KMS-11 (cell line): Measurements from ENCODE around the gene COA7.
"Not testable (repeated sequence)": the region's sequence is repeated elsewhere in the genome, so short reads cannot be mapped to it uniquely, and the experiment has no call there.

ENCODE experiments used
- H2AFZ ChIP-seq: fragments of 200-600 bp; sonication (generic); 2 replicates; pipeline ENCODE4 v1.6.1; 2016; ENCODE audit warnings: antibody characterized with exemption, mixed run types, low read depth
- H3K27ac ChIP-seq: fragments of 200-600 bp; sonication (generic); 2 replicates; pipeline ENCODE4 v1.6.1; 2016; ENCODE audit warnings: mild to moderate bottlenecking, mixed run types
- H3K27me3 ChIP-seq: fragments of 200-600 bp; sonication (generic); 2 replicates; pipeline ENCODE4 v1.6.1; 2017; ENCODE audit warnings: mild to moderate bottlenecking, low read depth, mixed run types, moderate library complexity; ENCODE audit not compliant: insufficient read depth
- H3K36me3 ChIP-seq: fragments of 200-600 bp; sonication (generic); 2 replicates; pipeline ENCODE4 v1.6.1; 2017; ENCODE audit warnings: mild to moderate bottlenecking, mixed run types; ENCODE audit not compliant: insufficient read depth
- H3K4me1 ChIP-seq: fragments of 200-600 bp; sonication (generic); 2 replicates; pipeline ENCODE4 v1.6.1; 2016; ENCODE audit warnings: mild to moderate bottlenecking, low read depth, mixed run types; ENCODE audit not compliant: poor library complexity, severe bottlenecking
- H3K4me2 ChIP-seq: fragments of 200-600 bp; sonication (generic); 2 replicates; pipeline ENCODE4 v1.7.0; 2016; ENCODE audit warnings: mild to moderate bottlenecking, mixed run types
- H3K4me3 ChIP-seq: fragments of 200-600 bp; sonication (generic); IDR thresholded peaks from 2 replicates; pipeline ENCODE4 v1.6.1; 2017; ENCODE audit warnings: low read depth, low read length, mixed read lengths; ENCODE audit not compliant: insufficient read depth
- H3K79me2 ChIP-seq: fragments of 200-600 bp; sonication (generic); 2 replicates; pipeline ENCODE4 v1.6.1; 2016; ENCODE audit warnings: low read depth, mixed run types; ENCODE audit not compliant: insufficient read depth
- H3K9ac ChIP-seq: fragments of 200-600 bp; sonication (generic); 2 replicates; pipeline ENCODE4 v1.6.1; 2016; ENCODE audit warnings: mild to moderate bottlenecking, mixed run types
- H4K20me1 ChIP-seq: fragments of 200-600 bp; sonication (generic); 2 replicates; pipeline ENCODE4 v1.6.1; 2016; ENCODE audit warnings: mild to moderate bottlenecking, mixed run types; ENCODE audit not compliant: insufficient read depth
- TF ChIP-seq, protein P1 (sequence below): fragments of 200-600 bp; sonication (generic); conservative IDR thresholded peaks from 2 replicates; pipeline ENCODE4 v1.6.1; 2017; ENCODE audit warnings: low read depth, mild to moderate bottlenecking, antibody characterized with exemption, low read length, moderate library complexity, mixed read lengths

COA7 gene

DNA sequence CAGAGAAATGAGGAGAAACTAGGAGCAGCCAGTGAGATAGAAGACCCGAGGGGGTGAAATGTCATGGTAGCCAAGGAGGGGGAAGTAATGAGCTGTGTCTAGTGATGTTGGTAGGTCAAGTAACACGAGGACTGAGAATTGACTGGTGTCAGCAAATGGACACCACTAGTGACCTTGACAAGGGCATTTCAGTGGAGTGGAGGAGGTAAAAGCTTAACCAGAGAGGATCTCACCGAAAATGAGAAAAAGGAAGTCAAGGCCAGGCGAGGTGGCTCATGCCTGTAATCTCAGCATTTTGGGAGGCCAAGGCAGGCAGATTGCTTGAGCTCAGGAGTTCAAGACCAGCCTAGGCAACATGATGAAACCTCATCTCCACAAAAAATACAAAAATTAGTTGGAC is 25.1 kb upstream of the COA7 start:
- H3K4me3 ChIP-seq, result no peak overlapping the region

DNA sequence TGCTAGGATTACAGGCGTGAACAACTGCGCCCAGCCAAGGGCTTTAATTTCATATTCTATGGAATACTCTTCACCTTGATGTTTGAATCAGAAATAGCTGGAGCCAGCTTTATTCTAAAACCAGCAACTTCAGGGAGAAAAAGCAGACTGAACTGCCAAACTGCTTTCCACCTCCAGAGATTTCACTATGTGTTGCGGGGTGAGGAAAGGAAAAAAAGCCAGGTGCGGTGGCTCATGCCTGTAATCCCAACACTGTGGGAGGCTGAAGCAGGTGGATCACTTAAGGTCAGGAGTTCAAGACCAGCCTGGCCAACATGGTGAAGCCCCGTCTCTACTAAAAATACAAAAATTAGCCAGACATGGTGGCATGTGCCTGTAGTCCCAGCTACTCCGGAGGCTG is 17.1 kb upstream of the COA7 start:
- not testable (repeated sequence) for H3K79me2 ChIP-seq, H3K4me1 ChIP-seq, H3K4me3 ChIP-seq, H4K20me1 ChIP-seq, H3K27me3 ChIP-seq, H3K9ac ChIP-seq, H3K27ac ChIP-seq, H3K4me2 ChIP-seq, H2AFZ ChIP-seq, H3K36me3 ChIP-seq

More for the DNA sequence above, 25.1 kb upstream of the COA7 start:
- no peak overlapping the region for H3K27ac ChIP-seq
- TF ChIP-seq, protein P1, sequence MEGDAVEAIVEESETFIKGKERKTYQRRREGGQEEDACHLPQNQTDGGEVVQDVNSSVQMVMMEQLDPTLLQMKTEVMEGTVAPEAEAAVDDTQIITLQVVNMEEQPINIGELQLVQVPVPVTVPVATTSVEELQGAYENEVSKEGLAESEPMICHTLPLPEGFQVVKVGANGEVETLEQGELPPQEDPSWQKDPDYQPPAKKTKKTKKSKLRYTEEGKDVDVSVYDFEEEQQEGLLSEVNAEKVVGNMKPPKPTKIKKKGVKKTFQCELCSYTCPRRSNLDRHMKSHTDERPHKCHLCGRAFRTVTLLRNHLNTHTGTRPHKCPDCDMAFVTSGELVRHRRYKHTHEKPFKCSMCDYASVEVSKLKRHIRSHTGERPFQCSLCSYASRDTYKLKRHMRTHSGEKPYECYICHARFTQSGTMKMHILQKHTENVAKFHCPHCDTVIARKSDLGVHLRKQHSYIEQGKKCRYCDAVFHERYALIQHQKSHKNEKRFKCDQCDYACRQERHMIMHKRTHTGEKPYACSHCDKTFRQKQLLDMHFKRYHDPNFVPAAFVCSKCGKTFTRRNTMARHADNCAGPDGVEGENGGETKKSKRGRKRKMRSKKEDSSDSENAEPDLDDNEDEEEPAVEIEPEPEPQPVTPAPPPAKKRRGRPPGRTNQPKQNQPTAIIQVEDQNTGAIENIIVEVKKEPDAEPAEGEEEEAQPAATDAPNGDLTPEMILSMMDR, result no peak
- H4K20me1 ChIP-seq, result no peaks in the 10 kb centered on the region
- H3K27me3 ChIP-seq, result no peaks in the 10 kb centered on the region
- H3K36me3 ChIP-seq, result no peaks in the 10 kb centered on the region
- H2AFZ ChIP-seq, result no peak overlapping the region
- no peak overlapping the region for H3K4me2 ChIP-seq
- H3K79me2 ChIP-seq, result no peaks in the 10 kb centered on the region
- peaks cover 19% of the 10 kb centered on the region for H3K4me1 ChIP-seq
- H3K9ac ChIP-seq, result no peak overlapping the region

DNA sequence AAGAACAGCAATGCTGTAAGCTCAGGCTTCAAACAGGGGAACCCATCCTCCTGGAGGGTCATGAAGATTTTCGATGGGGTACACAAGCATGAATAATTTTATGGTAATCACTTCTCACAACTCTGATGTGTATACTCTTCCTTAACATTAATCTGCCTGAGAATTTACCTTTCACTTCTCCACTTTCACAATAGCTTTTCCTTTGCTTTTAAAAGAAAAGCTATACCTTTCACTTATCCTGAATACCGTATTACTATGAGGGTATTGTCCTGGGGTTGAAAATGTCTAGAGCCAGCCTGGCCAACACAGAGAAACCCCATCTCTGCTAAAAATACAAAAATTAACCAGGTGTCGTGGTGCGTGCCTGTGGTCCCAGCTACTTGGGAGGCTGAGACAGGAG is 15.4 kb upstream of the COA7 start:
- no peak overlapping the region for H3K4me2 ChIP-seq
- H2AFZ ChIP-seq, result no peak overlapping the region
- H3K27me3 ChIP-seq, result no peaks in the 10 kb centered on the region

GRCh38 chr1:52709016-52709415 is 10.9 kb upstream of the COA7 start:
- no peak overlapping the region for H3K9ac ChIP-seq
- no peak overlapping the region for H2AFZ ChIP-seq
- H3K27ac ChIP-seq, result no peak overlapping the region
- H3K4me1 ChIP-seq, result peaks cover 2% of the 10 kb centered on the region
- TF ChIP-seq, protein P1, result no peak
- no peaks in the 10 kb centered on the region for H3K27me3 ChIP-seq
- H3K4me2 ChIP-seq, result no peak overlapping the region
- no peak overlapping the region for H3K4me3 ChIP-seq
- no peaks in the 10 kb centered on the region for H3K79me2 ChIP-seq
- H3K36me3 ChIP-seq, result no peaks in the 10 kb centered on the region
- H4K20me1 ChIP-seq, result no peaks in the 10 kb centered on the region

More for the DNA sequence above, 15.4 kb upstream of the COA7 start:
- H3K4me3 ChIP-seq, result no peak overlapping the region
- H3K79me2 ChIP-seq, result no peaks in the 10 kb centered on the region
- H3K9ac ChIP-seq, result no peak overlapping the region
- H3K4me1 ChIP-seq, result no peaks in the 10 kb centered on the region
- TF ChIP-seq, protein P1, result no peak
- no peaks in the 10 kb centered on the region for H3K36me3 ChIP-seq
- H3K27ac ChIP-seq, result no peak overlapping the region
- H4K20me1 ChIP-seq, result no peaks in the 10 kb centered on the region

DNA sequence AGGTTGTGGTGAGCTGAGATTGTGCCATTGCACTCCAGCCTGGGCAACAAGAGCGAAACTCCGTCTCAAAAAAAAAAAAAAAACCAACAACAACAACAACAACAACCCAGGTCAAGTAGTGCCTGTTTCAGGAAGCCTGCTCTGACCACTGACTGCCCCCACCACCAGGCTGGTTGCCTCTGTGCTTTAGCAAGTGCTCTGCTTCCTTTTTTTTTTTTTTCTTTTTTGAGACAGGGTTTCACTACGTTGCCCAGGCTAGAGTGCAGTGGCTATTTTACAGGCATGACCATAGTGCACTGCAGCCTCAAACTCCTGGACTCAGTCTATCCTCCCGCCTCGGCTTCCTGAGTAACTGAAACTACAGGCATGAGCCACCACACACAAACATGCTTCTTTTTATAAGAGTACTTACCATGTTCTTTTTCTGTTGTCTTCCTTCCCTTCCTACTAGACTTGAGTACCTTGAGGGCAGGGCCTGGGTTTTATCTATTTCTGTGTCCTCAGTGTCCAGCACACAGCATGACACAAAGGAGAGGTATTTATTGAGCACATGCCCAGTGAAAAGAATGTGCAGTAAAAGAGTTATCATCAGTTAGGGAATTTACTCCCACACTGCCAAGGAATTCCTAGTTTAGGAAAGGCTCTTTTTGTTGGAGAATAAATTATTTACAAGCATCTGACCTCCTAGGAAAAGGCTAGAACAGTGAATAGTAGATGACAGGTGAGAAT is 9.9 kb upstream of the COA7 start:
- Histone ChIP-seq H3K4me3 (no peak overlapping the region), H3K27me3 (no peaks in the 10 kb centered on the region), H4K20me1 (no peaks in the 10 kb centered on the region), H3K36me3 (no peaks in the 10 kb centered on the region), H3K4me1 (peaks cover 9% of the 10 kb centered on the region), H3K4me2 (no peak overlapping the region), H3K27ac (no peak overlapping the region), H2AFZ (no peak overlapping the region), H3K9ac (no peak overlapping the region), H3K79me2 (no peaks in the 10 kb centered on the region)
- TF ChIP-seq, protein P1, result no peak
